Stimulated activated CD8-positive, alpha-beta memory T cell treated with anti-CD3 and anti-CD28 coated beads, Interleukin-7, amount 100 ng/mL, for 4 hours (primary cell): ENCODE results near the gene KIF5A.
A peak's percentile ranks its signal among the peaks of the same experiment; 100 is the strongest.
"Not testable (repeated sequence)": the region's sequence is repeated elsewhere in the genome, so short reads cannot be mapped to it uniquely, and the experiment has no call there.

Experiments used
- DNase-seq, 2 donors: peaks; one replicate each; pipeline ENCODE4 v3.0.0-alpha.2; 2020; ENCODE audit warnings: low read depth in 2 of 2

KIF5A gene

GRCh38 chr12:57554897-57555296 lies 5.1 kb downstream of the KIF5A start:
- DNase-seq: no peak

GRCh38 chr12:57558864-57559263 lies 9.0 kb downstream of the KIF5A start:
- DNase-seq: no peak

DNA sequence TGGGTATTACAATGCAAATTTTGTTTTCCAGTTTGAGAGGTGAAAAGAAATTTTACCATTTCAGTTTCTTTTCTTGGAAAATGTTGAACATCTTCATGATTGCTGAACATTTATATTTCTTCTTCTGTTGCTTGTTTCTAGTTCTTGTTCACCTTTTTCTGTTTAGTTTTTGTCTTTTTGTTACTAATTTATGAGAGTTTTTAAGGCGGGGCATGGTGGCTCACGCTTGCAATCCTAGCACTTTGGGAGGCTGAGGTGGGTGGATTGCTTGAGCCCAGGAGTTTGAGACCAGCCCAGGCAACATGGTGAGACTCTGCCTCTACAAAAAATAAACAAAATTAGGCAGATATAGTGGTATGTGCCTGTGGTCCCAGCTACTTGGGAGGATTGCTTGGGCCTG lies 10.7 kb downstream of the KIF5A start:
- DNase-seq: no peak

DNA sequence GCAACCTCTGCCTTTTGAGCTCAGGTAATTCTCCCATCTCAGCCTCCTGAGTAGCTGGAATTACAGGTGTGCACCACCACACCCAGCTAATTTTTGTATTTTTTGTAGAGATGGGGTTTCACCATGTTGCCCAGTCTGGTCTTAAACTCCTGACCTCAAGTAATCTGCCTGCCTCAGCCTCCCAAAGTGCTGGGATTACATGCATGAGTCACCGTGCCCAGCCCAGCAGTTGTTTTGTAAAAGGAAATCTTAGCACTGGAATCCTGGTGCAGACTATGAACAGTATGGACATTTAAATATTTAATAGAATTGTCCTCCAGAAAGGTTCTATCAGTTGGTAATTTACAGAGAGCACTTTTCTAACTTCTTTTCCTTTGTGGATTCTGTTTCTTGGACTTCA lies 11.3 kb downstream of the KIF5A start:
- not testable (repeated sequence) for DNase-seq

DNA sequence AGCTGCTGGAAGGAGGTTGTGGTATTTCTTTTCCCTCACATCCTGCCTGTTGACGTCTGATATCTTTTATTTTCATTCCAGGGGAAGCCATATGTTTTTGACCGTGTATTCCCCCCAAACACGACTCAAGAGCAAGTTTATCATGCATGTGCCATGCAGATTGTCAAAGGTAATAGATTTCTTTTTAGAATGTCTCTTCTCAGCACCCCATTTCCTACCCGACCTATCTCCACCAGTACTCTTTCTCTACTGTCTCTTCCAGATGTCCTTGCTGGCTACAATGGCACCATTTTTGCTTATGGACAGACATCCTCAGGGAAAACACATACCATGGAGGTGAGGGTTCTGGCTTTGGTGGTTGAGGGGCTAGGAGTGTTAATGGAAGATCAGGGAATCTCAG lies 13.5 kb downstream of the KIF5A start:
- DNase-seq: no peak

DNA sequence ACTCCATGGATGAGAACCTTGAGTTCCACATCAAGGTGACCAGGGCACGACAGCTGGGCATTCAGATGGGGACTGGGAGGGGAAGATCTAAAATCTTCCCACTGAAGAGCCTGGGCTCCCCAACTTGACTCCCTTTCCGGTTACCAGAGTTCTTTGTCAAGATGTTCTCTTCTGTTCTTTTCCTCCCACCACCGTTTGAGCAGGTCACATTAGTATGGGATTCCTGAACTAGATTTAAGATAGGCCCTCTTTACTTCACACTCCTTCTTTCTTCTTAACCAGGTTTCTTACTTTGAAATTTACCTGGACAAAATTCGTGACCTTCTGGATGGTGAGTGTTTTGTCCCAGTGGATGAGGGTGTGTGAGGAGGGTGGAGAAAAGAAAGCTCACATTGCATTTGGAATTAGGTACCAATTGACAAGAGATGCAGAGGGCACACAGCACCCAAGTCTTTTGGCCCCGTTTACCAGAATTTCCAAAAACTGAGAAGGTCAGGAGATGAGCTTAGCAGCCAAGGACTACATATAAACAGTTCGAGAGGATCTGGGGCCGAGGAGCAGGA lies 14.4 kb downstream of the KIF5A start:
- DNase-seq: no peak

DNA sequence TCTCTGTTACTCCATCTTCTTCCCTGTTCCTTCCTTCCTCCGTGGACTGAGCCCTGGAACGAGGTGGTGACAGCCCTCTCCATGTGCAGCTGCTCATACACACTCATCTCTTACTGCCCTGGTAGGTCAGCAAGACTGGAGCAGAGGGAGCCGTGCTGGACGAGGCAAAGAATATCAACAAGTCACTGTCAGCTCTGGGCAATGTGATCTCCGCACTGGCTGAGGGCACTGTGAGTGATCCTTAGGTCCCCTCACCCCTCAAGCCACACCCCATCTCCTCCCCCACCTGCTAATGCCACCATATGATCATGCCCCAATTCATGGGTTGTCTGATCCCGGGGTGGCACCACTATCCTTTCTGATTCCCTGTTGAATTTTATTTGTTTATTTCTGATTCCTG lies 19.0 kb downstream of the KIF5A start:
- no peak for DNase-seq

GRCh38 chr12:57569858-57570257 lies 20.0 kb downstream of the KIF5A start:
- no peak for DNase-seq

- DNase-seq: not testable (repeated sequence)
Measured at GRCh38 chr12:57570438-57570837, 20.6 kb downstream of the KIF5A start.

GRCh38 chr12:57571926-57572762 lies 22.3 kb downstream of the KIF5A start:
- no peak for DNase-seq

DNA sequence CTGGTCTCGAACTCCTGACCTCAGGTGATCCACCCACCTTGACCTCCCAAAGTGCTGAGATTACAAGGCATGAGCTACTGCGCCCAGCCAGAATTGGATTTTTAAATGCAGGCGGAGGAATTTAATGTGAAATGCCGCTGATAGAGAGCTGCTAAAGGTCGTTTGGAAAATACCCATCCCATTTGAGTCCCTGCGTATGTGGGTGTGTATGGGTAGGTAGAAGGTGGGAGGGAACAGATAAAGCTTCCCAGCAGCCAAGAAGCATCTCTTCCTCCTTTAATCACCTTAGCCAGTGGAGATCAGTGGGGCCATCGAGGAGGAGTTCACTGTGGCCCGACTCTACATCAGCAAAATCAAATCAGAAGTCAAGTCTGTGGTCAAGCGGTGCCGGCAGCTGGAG lies 25.0 kb downstream of the KIF5A start:
- DNase-seq: no peak

DNA sequence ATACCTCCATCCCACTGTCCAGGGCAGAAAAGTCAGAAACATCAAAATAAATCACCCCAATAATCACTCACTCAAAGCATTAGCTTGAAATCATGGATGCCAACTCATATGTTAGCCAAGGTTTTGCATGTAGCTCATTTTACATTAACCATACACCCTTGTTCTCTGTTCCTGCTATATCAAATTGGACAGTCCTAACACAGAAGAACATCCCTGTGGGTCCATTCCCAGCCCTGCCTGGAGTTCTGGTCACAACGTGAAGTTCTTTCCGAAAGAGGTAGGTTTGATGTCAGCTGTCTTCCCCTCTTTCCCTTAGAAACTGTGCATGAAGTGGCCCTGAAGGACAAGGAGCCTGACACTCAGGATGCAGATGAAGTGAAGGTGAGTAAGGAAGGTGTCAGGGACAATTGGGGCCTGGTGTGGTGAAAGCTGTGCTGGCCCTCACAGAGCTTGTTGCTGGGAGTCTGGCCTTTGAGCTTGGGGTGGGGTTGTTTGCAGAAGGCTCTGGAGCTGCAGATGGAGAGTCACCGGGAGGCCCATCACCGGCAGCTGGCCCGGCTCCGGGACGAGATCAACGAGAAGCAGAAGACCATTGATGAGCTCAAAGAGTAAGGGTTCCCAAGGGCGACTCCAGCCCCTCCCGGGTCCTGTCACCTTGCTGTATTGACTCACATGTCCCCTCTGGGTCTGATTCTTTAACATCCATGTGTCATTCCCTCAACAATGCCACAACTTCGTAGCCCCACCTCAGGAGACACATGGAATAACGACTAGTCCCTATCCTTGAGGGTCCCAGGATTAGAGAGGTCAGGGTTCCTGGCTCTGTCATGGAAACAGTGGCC lies 26.1 kb downstream of the KIF5A start:
- DNase-seq: no peak

- DNase-seq: no peak
Measured at GRCh38 chr12:57576613-57577160, 26.8 kb downstream of the KIF5A start.

DNA sequence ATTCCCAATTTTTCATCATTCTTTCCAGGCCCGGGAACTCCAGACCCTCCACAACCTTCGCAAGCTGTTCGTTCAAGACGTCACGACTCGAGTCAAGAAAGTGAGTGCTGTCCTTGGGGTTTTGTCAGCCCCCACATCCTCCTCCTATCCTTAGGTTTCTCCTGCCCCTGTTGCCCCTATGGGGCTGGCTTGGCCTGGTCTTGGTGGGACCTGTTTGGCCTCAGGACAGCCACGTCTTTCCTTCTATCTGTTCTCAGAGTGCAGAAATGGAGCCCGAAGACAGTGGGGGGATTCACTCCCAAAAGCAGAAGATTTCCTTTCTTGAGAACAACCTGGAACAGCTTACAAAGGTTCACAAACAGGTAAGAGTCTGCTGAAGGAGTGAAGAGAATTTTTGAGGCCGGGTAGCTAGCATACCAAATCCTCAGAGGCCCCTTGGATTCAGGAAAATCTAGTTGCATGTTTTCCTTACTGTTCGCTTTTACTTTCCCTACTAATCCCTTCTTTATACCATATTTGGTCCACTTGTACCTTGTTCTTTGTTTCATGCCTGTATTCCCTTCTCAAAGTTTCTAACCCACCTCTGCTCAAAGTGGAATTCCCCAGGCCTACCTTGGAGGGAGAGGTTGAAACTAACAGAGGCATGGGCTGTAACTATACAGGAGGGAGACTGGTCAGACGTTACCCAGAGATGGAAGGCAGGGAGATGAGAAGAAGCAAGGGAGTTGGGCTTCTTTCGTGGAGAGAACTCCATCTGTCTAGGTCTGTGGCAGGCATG lies 28.3 kb downstream of the KIF5A start:
- no peak for DNase-seq

- no peak for DNase-seq
Measured at GRCh38 chr12:57579011-57579410, 29.2 kb downstream of the KIF5A start.

DNA sequence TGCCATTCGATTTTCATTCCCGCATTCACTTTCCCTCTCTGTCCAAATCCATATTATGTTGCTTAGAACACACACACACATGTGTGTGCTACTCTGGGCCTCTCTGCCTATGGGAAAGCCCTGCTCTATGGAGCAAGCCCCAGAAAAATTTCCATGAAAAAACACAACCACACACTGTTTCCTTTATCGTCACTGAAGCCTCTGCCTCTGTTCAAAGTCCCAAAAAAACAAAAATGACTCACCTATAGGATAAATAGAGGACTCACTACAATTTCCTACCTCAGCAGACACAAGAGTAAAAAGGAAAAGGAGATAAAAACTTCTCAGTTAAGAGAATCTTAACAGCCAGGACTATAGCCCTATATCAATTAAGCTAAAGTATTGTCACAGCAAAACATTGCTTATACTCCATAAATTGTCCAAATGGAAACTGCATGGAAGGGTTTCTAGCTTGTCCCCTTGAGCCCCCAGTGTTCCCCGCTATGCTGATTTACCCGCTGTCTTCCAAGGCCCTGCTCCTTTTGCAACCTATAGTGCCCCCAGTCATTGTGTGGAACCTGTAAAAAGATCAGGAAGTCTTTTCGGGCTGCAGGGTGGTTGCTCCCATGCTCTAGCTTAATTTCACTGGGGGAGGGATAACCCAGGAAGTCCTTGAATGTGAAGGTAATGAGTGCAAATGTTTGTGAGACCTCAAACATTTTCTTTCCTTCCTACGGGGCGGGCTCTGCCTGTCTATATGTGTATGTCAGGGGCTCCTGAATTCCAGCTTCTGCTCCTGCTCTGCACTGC lies 30.0 kb downstream of the KIF5A start:
- no peak for DNase-seq

GRCh38 chr12:57580466-57580795 lies 30.6 kb downstream of the KIF5A start:
- DNase-seq: no peak

DNA sequence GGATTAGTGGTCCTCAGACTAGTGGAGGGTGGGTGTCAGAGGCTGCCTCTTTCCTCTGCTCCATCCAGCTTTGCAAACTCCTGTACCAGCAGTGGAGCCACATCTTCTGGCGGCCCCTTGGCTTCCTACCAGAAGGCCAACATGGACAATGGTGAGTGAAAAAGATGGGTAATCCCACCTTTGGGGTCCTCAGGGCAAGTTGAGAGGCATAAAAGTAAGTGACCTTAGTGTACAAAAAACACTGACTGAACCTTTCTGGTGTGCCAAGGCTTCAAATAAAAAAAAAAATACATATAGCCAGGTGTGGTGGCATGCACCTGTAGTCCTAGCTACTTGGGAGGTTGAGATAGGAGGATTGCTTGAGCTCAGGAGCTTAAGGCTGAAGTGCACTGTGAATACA lies 32.0 kb downstream of the KIF5A start:
- DNase-seq: no peak

GRCh38 chr12:57582440-57582839 lies 32.6 kb downstream of the KIF5A start:
- no peak for DNase-seq

DNA sequence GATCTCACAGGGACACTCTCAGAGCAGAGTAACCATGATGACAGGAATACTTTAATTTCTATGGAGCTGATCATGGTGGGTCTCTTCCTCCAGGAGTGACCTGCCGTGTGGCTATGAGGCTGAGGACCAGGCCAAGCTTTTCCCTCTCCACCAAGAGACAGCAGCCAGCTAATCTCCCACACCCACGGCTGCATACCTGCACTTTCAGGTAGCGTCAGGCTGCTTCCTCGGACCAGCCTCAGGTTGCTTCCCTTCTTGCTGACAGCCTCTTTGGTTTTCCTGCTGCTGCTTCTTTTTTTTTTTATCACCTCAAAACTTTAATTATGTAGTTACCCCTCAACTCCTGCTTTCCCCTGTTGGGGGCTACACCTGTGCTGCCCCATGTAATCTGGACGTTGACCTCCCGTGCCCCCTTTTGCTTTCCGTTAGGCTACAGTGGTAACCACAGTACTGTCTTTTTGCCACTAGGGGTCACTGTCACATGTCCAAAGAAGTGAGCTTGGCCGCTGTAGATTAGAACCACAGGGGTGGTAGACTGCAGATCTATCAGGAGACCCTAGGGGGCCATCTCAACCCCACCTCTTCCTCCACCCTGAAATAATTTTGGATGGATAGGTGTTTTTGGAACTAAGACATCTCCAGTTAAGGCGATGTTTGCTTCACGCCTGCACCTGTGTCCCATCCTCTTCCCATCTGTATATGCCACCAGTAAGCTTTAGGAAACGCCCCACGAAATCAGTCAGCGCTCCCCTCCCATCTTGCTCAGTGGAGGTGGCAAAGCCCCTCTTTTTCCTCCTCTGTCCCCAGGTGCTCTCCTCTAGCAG lies 33.4 kb downstream of the KIF5A start:
- DNase-seq: peak; percentile 39 to 55
